C4-2B (cell line): ENCODE results near the gene CYTH3.
A peak's percentile ranks its signal among the peaks of the same experiment; 100 is the strongest.

Experiments used
- H3K27ac ChIP-seq: fragments of 450-650 bp; 2 replicates; pipeline ENCODE4 v1.5.1; 2017
- ZFX ChIP-seq: fragments of 450-650 bp; IDR thresholded peaks from 2 replicates; pipeline ENCODE4 v1.6.1; 2017
- TF ChIP-seq, protein P1 (sequence below): fragments of 450-650 bp; conservative IDR thresholded peaks from 2 replicates; pipeline ENCODE4 v1.5.1; 2017; ENCODE audit warnings: mild to moderate bottlenecking

Gene CYTH3

DNA sequence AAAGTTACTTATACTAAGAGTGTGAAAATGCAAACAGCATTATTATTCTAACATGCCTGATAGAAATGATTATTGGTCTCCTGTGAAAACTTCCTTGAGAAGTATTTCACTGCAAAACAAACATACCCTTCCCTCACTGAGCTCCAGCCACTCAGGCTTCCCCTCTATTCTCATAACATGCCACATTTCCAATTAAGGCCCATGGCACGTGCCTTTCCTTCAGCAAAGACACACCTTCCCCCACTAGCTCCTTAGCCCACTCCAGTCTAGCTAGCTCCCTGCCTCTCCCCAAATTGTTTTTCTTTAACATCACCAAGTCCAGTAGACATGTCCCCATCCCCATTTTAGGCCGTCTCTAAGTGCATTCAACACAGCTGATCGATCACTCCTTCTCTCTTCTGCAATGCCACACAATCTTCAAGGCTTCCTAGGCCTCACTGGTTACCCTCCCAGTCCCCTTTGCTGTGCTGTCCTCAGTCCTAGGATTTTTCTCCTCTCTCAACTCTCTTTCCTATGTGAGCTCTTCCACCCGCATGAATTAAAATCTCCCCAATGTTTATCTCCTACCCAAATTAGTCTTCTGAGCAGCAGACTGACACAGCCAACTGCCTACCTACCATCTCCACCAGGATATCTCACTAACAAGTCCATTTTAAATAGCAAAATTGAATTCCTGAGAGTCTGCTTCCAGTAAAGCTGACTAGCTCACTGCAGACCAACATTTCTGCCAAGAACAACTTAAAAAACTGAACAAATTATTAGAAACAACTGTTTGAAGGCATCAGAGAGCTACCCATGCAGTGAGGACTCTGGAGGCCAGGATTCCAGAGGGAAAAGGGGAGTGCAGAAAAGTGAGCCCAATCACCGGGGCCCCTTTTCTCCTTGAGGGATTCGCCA lies 11.9 kb downstream of the CYTH3 start:
- TF ChIP-seq ZFX, result no peak
- TF ChIP-seq, protein P1, sequence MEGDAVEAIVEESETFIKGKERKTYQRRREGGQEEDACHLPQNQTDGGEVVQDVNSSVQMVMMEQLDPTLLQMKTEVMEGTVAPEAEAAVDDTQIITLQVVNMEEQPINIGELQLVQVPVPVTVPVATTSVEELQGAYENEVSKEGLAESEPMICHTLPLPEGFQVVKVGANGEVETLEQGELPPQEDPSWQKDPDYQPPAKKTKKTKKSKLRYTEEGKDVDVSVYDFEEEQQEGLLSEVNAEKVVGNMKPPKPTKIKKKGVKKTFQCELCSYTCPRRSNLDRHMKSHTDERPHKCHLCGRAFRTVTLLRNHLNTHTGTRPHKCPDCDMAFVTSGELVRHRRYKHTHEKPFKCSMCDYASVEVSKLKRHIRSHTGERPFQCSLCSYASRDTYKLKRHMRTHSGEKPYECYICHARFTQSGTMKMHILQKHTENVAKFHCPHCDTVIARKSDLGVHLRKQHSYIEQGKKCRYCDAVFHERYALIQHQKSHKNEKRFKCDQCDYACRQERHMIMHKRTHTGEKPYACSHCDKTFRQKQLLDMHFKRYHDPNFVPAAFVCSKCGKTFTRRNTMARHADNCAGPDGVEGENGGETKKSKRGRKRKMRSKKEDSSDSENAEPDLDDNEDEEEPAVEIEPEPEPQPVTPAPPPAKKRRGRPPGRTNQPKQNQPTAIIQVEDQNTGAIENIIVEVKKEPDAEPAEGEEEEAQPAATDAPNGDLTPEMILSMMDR, result no peak
- peak overlapping the region; percentile 41 for H3K27ac ChIP-seq

DNA sequence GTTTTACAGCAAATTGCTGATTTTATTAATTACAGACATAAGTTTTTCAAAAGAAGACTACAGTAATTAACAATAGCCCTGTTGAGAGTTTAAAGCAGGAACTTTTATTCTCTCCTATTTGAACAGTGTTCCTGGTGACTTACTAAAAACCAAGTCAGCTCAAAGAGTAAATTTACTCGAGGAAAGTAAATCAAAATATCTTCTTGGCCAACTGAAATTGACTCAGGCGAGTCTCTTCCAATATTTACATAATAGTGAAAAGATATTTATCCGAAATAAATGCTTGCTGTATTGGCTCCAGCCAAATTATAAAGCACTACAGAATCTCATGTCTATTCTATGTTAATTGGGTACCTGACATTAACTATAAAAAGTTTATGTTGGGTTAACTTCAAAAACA lies 13.2 kb downstream of the CYTH3 start:
- no peak overlapping the region for H3K27ac ChIP-seq
- TF ChIP-seq, protein P1, result no peak
- no peak for TF ChIP-seq ZFX

DNA sequence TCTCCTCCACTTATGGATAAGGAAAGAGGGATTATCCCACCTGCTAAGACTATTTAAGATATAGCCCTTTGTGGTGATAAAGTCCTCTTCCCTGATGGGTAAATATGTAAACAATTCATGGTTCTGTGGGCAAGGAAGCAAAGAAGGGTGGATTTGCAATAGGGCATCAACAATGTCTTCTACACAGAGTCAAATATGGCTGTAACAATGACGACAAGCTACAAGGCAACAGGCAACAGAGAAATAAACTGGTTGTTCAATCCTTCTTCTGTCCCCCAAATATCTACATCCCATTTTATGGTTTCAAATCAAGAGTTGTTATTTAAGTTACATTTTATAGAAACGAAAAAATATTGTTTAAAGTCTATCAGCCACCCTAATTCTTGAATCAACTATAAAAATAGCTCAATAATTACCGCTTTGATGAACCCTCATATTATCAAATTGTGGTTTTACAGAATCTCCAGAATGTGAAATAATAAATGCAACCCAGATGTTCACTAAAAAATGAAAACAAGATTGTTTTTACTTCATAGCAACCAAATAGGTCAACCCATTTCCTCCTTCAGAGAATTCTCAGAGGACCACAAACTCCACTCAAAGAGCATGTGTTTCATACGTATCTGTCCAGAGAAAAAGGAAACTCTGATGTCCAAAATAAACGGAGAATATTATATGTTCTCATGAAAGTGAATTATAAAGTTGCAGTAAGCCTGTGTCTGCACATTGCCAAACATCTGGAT lies 13.8 kb downstream of the CYTH3 start:
- no peak for TF ChIP-seq ZFX
- TF ChIP-seq, protein P1, result no peak

DNA sequence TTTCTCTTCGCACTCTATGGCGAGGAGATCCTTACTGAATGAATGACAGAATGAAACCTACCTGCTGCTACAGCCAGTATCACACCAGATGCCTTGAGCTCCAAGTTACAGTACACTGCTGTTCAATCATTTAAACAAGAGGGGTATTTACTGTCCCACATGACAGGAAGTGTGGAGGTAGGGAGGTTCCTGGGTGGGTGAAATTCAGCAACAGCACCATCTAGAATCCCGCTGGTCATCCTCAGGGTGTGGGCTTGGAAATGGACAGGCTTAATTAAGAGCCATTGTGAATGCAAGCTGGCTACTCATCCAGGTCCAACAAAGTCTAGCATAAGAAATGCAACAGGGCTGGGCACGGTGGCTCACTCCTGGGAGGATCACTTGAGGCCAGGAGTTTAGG lies 14.7 kb downstream of the CYTH3 start:
- no peak overlapping the region for H3K27ac ChIP-seq
- TF ChIP-seq, protein P1, result no peak
- TF ChIP-seq ZFX, result no peak

More for the DNA sequence above, 13.8 kb downstream of the CYTH3 start:
- no peak overlapping the region for H3K27ac ChIP-seq

DNA sequence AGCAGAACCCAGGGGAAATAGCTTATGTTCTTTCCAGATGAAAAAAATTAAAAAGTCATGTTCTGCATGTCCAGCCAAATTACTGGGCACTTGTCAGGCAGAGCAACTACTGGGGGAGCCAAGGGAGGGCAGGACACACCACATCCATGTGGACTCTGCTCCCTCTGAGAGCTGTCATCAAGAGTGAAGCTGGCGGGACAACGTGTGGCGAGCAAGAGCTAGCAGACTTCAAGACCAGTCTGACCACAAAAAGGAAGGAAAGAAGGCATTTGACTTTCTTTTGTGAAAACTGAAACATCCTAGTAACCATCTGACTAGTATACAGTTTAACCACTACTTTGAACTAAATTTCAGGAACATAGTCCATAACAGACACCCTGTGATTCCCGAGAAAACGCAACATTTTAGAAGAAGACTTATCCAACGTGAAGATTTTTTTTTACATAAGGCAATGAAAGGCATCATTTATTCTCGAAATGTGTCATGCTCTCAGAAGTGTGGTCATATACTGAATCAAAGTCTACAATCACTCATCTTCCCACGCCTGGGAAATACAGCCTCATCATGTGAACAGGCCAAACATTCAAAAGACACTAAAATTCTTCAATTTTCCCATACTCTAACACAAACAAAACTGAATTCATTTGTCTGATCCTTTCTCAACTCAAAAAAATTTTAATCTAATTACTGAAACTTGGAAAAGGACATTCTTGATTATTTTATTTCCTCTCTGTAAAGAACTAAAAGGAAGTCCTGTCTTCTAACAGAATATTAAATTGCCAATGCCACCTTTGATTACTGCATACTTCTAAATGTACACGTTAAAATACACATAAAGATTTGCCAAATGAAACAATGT lies 15.5 kb downstream of the CYTH3 start:
- TF ChIP-seq ZFX, result no peak
- TF ChIP-seq, protein P1, result no peak
- H3K27ac ChIP-seq, result no peak overlapping the region

DNA sequence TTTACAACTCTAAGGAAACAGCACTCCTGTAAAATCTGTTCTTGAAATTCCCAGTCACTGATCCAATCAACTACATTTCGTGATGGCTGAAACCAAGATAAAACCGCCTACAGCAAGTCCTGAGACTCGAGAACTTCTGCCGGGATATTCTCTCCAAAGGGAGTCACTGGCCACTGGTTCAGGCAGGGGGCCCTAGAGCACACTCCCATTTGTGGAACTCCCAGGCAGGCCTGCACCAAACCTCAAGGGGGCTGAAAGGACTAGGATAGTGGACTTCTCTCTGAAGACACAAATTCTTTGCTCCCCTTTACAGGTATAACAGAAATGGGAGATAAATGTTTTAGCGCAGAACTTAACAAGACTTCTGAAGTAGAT lies 16.3 kb downstream of the CYTH3 start:
- no peak overlapping the region for H3K27ac ChIP-seq
- no peak for TF ChIP-seq ZFX
- TF ChIP-seq, protein P1, result no peak
